Measurements from ENCODE around the gene IQCE. TPM values are rescaled to one million over a fixed set of nuclear protein-coding genes. Genes with fewer than 3 reads are reported as not detected.
"Not testable (repeated sequence)": the region's sequence is repeated elsewhere in the genome, so short reads cannot be mapped to it uniquely, and the experiment has no call there.

The IQCE gene
- polyA plus RNA-seq, 3 donors, result 1.8 to 8.4 (median 3.0) TPM

DNA sequence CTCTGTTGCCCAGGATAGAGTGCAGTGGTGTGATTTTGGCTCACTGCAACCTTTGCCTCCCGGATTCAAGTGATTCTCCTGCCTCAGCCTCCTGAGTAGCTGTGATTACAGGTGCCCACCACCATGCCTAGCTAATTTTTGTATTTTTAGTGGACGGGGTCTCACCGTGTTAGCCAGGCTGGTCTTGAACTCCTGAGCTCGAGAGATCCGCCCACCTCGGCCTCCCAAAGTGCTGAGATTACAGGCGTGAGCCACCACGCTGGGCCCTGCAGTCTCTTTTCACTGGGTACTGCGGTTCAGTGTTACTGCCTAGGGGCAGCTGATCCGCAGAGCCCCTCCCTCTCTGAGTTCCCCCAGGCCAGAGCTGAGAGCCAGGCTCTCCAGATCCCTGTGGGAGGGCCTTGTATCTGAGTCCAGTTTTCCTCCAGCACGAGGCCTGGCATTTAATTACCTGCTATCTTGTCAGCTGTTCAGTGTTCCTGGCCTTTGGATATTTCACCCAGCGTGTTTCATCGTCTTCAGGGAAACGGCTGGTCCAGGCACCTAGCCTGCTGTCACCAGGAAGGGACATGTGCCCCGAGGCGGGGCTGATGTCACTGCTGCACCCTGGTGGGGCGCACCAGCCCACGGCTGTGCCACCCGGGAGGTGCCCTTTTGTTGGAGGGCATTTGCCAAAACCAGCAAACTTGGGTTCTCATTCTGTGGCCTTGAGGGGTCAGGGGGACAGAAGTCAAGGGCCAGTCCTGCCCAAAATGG is 22.7 kb upstream of the IQCE start:
- DNase-seq, result not testable (repeated sequence)

DNA sequence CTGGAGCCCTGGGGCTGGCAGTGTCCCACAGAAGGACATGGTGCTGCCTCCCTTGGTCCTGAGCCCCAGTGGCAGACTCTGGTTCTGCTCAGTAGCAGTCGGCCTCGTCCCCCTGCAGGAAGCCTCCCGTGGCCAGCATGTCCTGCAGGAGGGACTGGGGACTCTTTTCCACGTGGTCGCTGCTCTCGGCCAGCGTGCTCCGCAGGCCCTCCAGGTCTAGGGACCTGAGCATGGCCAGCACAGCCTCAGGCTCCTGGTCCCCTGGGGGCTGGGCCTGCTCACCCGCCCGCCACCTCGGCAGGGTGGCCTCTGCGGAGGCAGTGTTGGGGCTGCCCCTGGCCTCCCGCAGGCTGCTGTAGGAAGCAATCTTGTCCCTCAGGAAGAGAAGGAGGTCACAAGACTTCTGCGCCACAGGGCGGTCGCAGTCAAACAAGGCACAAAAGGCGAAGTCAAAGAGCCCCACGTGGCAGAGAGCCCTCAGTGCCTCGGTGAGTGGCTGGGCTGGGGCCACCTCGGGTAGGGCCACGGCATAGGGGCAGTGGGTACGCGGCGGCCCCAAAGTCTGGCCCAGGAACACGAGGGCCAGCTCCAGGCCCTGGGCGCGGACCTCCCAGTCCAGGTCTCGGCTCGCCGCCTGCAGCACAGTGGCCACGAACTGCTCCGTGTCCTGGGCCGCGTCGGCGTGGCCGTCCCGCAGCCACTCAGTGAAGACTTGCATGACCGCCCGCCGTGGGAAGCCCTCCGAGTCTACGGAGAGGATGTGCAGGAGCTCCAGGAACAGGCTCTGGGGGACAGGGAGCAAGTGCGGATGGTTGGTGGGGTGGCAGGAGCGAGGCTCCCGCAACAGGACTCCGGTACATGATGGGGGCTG is 20.6 kb upstream of the IQCE start:
- H3K4me3 Mint-ChIP-seq, result no peak overlapping the region
- peaks cover 45 to 55% of the 10 kb centered on the region in 2 donors for H3K36me3 ChIP-seq (replicated peaks in 1 of 2; ENCODE audit: control insufficient read depth in 1 of 2, insufficient read depth in 2 of 2, low read length in 2 of 2)
- H3K36me3 Mint-ChIP-seq, result peaks cover 9 to 57% of the 10 kb centered on the region in 2 donors
- H3K4me3 ChIP-seq (replicated peaks in 1 of 3; ENCODE audit: low read depth in 2 of 3, low read length in 3 of 3), result no peak overlapping the region
- no peak overlapping the region for H3K4me2 ChIP-seq (replicated peaks; ENCODE audit: extremely low read depth, low read length, poor library complexity, severe bottlenecking)
- intact Hi-C loops (cut with micrococcal nuclease), result no loop called here
- H3K79me2 ChIP-seq (ENCODE audit: insufficient read depth, low read length), result no peaks in the 10 kb centered on the region
- TF ChIP-seq, protein P1, sequence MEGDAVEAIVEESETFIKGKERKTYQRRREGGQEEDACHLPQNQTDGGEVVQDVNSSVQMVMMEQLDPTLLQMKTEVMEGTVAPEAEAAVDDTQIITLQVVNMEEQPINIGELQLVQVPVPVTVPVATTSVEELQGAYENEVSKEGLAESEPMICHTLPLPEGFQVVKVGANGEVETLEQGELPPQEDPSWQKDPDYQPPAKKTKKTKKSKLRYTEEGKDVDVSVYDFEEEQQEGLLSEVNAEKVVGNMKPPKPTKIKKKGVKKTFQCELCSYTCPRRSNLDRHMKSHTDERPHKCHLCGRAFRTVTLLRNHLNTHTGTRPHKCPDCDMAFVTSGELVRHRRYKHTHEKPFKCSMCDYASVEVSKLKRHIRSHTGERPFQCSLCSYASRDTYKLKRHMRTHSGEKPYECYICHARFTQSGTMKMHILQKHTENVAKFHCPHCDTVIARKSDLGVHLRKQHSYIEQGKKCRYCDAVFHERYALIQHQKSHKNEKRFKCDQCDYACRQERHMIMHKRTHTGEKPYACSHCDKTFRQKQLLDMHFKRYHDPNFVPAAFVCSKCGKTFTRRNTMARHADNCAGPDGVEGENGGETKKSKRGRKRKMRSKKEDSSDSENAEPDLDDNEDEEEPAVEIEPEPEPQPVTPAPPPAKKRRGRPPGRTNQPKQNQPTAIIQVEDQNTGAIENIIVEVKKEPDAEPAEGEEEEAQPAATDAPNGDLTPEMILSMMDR (IDR thresholded peaks at IDR 0.05), result peak; percentile 28
- H3K27ac Mint-ChIP-seq, result peak overlapping the region in 1 of 7 donors; percentile 12
- no peaks in the 10 kb centered on the region for H3K27me3 ChIP-seq (ENCODE audit: control insufficient read depth in 2 of 2, insufficient read depth in 2 of 2, low read length in 2 of 2)
- H3K9ac ChIP-seq (ENCODE audit: insufficient read depth, low read length, poor library complexity, severe bottlenecking), result no peak overlapping the region
- DNase-seq, result no peak
- no peak overlapping the region for H3K27ac ChIP-seq (ENCODE audit: low read depth in 1 of 2, low read length in 2 of 2)
- peaks cover 53% of the 10 kb centered on the region for H4K20me1 ChIP-seq (ENCODE audit: insufficient read depth, low read length)
- no peak overlapping the region for H2AFZ ChIP-seq (ENCODE audit: insufficient read depth, low read depth, low read length, poor library complexity, severe bottlenecking)
- no peaks in the 10 kb centered on the region for H3K9me3 Mint-ChIP-seq
- no peaks in the 10 kb centered on the region for H3K4me1 ChIP-seq (ENCODE audit: control insufficient read depth in 1 of 2, insufficient read depth in 2 of 2, low read length in 2 of 2)
- WGBS (ENCODE audit: insufficient coverage), result 90% methylated on average over 47 of the region's 47 CpGs
- peaks cover 9% of the 10 kb centered on the region for H3K4me1 Mint-ChIP-seq
- H3K27me3 Mint-ChIP-seq (ENCODE audit: low read depth in 3 of 3), result peaks cover 0 to 6% (median 0%) of the 10 kb centered on the region in 3 donors
- no peaks in the 10 kb centered on the region for H3K9me3 ChIP-seq (replicated peaks in 1 of 2; ENCODE audit: control insufficient read depth in 1 of 2, insufficient read depth in 1 of 2, low read length in 2 of 2)

More for the DNA sequence above, 22.7 kb upstream of the IQCE start:
- H3K27ac Mint-ChIP-seq; H3K27me3 ChIP-seq (ENCODE audit: control insufficient read depth in 2 of 2, insufficient read depth in 2 of 2, low read length in 2 of 2); H2AFZ ChIP-seq (ENCODE audit: insufficient read depth, low read depth, low read length, poor library complexity, severe bottlenecking); intact Hi-C loops (cut with micrococcal nuclease); H3K4me3 Mint-ChIP-seq; H3K27ac ChIP-seq (ENCODE audit: low read depth in 1 of 2, low read length in 2 of 2); H3K79me2 ChIP-seq (ENCODE audit: insufficient read depth, low read length); H3K4me3 ChIP-seq (replicated peaks in 1 of 3; ENCODE audit: low read depth in 2 of 3, low read length in 3 of 3); H3K27me3 Mint-ChIP-seq (ENCODE audit: low read depth in 3 of 3); H3K9me3 ChIP-seq (replicated peaks in 1 of 2; ENCODE audit: control insufficient read depth in 1 of 2, insufficient read depth in 1 of 2, low read length in 2 of 2); H3K9me3 Mint-ChIP-seq; H3K9ac ChIP-seq (ENCODE audit: insufficient read depth, low read length, poor library complexity, severe bottlenecking); H3K4me2 ChIP-seq (replicated peaks; ENCODE audit: extremely low read depth, low read length, poor library complexity, severe bottlenecking): not testable (repeated sequence)
- peaks cover 5 to 39% of the 10 kb centered on the region in 2 donors for H3K36me3 Mint-ChIP-seq
- Histone ChIP-seq H4K20me1 (ENCODE audit: insufficient read depth, low read length) (peaks cover 34% of the 10 kb centered on the region), H3K36me3 (replicated peaks in 1 of 2; ENCODE audit: control insufficient read depth in 1 of 2, insufficient read depth in 2 of 2, low read length in 2 of 2) (peaks cover 23 to 34% of the 10 kb centered on the region in 2 donors), H3K4me1 (ENCODE audit: control insufficient read depth in 1 of 2, insufficient read depth in 2 of 2, low read length in 2 of 2) (peaks cover 13 to 14% of the 10 kb centered on the region in 2 donors)
- H3K4me1 Mint-ChIP-seq, result peaks cover 18% of the 10 kb centered on the region
- 79% methylated on average over 8 of the region's 19 CpGs for WGBS (ENCODE audit: insufficient coverage)

Measured in CD14-positive monocyte (primary cell).